NOMO-1 treated with dmso at 0.1 percent for 144 hours (cell line): ENCODE results near the gene SLC9A2.
A peak's percentile ranks its signal among the peaks of the same experiment; 100 is the strongest.

Experiments used
- DNase-seq: peaks from one replicate; lab custom pipeline; 2025; ENCODE audit not compliant: unreplicated experiment; lab: John Stamatoyannopoulos, UW

SLC9A2 gene, protein sequence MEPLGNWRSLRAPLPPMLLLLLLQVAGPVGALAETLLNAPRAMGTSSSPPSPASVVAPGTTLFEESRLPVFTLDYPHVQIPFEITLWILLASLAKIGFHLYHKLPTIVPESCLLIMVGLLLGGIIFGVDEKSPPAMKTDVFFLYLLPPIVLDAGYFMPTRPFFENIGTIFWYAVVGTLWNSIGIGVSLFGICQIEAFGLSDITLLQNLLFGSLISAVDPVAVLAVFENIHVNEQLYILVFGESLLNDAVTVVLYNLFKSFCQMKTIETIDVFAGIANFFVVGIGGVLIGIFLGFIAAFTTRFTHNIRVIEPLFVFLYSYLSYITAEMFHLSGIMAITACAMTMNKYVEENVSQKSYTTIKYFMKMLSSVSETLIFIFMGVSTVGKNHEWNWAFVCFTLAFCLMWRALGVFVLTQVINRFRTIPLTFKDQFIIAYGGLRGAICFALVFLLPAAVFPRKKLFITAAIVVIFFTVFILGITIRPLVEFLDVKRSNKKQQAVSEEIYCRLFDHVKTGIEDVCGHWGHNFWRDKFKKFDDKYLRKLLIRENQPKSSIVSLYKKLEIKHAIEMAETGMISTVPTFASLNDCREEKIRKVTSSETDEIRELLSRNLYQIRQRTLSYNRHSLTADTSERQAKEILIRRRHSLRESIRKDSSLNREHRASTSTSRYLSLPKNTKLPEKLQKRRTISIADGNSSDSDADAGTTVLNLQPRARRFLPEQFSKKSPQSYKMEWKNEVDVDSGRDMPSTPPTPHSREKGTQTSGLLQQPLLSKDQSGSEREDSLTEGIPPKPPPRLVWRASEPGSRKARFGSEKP

DNA sequence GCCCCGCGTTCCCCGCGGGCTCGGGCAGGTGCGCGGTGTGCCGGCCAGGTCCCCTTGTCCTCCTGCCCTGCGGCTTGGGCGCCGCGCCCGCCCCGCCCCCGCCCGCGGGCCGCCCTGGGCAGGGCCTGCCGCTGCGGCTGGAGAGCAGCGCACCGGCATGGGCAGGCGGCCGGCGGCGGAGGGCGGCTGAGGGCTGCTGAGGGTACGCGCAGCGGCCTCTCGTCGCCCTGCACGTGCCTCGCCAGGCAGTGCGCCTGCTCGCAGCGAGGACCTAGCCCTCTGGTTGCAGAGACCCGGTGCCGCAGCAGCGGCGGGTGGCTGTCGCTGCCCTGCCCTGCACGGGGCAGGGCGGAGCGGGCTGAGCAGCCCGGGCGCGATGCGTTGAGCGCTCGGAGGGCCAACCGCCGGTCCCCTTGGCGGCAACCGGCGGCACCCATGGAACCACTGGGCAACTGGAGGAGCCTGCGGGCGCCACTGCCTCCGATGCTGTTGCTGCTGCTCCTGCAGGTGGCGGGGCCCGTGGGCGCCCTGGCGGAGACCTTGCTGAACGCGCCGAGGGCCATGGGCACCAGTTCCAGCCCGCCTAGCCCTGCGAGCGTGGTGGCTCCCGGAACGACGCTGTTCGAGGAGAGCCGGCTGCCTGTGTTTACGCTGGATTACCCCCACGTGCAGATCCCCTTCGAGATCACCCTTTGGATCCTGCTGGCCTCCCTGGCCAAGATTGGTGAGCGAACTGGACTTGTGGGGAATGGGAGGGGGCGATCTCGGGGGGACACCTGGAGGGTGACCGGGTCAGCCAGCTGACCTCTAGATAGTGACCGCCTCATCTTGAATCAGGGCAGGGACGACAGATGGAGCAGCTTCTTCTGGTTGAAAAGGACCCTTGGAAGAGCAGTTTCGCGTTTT, at the start of gene SLC9A2:
Gene SLC9A2, plus strand, starts transcription at position 140 of the 906 bp plus-strand sequence. Its CDS starts 296 bp downstream, at position 436.
- DNase-seq, result no peak

DNA sequence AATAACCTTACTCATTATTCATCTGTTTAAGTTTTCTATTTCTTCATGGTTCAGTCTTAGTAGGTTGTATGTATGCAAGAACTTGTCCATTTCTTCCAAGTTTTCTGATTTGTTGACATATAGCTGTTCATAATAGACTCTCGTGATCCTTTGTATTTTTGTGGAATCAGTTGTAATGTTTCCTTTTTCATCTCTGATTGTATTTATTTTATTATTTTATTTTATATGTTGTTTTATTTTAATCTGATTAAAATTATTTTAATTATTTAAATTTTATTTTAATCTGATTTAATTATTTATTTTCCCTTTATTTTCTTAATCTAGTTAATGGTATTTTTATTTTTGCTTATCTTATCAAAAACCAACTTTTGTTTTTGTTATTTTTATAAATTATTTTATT, 43.5 kb upstream of the SLC9A2 start:
- DNase-seq, result no peak

DNA sequence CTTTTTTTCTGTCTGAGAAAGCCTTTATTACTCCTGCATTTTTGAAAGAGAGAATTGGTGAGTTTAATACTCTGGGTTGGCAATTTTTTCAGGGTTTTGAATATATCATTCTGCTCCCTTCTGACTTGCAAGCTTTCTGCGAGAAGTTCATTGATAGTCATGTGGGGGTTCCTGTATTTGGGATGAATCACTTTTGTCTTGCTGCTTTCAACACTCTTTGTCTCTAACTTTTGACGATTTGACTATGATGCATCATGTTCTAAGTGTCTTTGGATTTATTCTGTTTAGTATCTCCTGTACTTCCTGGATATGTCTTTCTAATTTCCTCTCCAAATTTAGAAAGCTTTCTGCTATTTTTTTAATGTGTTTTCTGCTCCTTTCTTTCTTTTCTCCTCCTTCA, 41.0 kb upstream of the SLC9A2 start:
- no peak for DNase-seq

DNA sequence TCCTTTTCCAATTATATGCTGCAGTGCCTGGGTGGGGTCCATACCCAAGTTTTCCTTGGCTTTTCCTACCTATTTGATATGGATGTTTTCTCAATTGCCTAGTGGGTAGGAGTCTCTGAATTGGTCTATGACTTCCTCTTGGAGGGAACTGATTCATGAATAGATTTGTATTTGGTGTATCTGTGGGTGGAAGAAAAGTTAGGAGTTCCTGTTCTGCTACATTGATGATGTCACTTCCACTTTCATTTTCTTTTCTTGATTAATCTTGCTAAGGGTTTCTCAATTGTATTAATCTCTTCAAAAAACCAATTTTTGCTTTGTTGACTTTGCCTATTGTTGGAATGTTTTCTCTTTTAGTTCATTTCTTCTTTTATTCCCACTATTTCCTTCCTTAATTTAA, 37.4 kb upstream of the SLC9A2 start:
- DNase-seq, result peak; percentile 43

DNA sequence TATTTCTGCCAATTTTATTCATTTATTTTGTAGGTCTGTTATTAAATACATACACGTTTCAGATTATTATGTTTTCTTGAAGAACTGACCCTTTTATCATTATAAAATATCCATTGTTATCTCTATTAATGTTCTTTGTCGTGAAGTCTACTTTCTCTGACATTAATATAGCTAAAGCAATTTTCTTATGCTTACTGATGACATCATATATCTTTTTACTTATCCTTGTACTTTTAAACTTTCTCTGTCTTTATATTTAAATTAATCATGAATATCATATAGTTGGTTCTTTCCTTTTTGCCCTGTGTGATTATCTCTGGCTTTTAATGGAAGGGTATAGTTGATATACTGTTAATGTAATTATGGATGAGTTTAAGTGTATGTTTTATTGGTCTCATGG, 36.5 kb upstream of the SLC9A2 start:
- no peak for DNase-seq

DNA sequence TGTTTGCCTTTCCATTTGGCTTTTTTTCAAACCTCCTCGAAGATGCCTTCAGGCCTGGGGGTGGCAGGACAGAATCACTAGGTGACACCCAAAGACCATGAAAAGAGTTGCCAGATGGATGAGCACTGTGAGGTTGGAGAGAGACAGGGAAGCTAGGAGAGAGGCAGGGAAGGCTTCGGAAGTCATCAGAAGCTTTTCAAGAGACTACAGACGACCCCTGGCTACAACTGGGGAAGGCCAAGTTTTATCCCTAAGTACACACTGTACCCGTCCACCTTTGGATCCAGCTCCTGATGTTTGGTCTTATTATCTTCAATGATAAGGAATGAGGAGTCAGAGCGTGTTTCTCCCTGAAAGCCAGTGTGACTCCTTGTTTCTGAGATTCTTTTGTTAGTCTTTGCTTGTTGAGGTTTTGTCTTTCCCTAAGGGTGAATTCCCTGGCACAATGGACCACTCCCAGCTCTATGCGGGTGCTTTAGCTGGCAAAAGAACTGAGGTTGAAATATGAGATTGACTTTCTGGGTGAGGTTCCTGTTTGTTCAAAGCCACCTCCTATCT, 33.4 kb upstream of the SLC9A2 start:
- DNase-seq, result no peak

DNA sequence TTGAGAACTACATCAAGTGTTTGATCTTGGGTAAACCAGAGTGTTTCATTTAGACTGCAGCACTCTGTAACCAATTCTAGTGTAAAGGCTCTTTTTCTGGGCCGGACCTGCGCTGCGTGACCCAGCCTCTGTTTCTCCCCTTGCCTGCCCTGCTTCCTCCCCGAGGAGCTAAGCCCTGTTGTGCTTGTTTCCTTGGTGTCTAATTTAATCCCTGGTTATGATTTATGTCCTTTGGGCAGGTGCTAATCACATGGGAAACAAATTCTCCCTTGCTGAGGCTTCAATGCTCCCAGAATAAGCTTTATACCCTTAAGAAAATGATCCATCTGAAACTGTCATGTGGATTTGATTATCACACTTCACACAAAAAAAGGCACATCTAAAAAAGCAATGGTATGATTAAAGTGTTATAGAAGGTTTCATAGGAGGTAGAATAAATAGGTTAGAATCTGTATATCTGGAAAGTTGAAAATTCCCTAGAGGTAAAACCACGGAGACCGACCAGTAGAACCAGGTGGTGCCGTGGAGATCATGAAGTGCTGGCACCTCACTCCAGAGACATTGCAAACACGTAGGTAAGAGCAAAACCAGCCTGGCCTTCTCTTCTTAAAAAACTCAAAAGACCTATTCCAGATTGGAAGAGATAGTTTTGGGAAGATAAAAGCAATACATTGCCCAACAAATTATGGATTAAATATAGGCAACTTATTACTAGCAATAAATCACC, 31.0 kb upstream of the SLC9A2 start:
- DNase-seq, result no peak

DNA sequence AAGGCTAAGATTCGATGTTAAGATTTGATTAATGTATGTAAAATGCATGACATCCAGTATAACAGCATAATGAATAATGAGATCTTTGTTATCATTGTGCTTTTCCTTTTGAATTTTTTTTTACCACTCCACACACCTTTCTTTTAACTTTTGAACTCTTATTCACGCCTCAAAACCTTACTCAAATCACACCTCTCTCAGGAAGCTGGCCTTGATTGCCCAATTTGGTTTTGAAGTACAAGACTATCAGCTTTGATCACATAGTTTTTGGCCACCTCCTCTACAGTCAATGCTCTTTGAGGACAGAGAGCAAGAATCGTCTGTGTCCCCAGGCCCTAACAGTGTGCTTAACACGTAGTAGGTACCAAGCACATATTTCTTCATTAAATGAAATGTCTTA, 29.9 kb upstream of the SLC9A2 start:
- DNase-seq, result no peak

DNA sequence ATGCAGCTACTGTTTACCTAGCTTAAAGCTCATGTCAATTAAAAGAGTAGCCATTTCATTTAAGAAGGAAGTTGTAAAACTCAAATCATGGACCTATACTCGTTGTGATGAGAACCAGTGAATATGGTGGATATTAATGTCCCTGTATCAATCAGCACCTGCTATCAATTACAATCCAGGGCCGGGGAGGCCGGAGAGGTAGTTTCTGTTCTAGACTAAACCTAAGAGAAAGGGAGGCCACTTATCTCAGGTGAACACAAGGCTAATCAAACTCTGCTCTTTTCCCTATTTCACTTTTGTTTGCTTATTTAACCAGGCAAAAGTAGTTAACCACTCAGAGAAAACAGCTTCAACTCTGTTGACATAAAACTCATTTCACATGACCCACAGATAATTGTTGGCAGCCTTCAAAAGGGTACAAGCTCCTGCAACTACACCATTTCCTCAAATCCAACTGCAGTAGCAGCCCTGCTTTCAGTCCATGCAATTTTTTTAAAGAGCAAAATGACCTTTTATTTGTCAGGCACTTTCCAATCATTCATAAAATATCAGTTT, 27.8 kb upstream of the SLC9A2 start:
- no peak for DNase-seq

DNA sequence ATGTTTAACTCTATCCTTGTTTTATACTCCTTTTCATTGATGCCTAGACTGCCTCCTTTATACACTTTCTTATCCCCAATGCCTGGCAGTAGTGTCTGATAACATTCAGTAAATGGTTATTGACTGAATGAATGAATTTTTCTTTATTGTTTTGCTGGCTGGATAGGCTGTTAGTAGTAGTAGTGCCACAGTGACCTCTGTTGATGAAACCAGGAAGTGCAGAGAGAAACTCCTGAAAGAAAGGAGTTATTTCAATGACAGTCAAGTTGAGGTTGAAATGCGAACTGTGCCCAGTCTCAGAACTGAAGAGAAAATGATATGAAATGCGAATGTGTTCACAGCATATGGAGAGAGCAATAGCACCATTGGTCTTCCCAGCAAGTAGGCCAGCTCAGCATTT, 26.8 kb upstream of the SLC9A2 start:
- DNase-seq, result no peak

DNA sequence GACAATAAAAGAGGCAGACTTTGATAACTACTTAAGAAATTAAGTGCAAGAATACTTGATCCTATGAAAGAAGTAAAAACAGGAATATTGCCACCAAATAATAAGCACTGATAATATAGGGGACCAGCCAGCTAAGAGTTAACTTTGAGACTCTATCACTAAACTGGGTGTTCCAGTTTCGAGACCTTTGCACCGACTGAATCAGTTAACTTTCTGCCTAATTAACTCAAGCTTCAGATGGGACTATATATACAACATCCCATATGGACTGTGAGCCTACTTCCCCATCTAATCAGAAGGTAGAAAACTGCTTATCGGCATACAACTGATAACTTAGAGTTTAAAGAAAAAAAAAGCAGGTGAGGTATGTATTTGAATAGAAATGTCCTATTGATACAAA, 25.8 kb upstream of the SLC9A2 start:
- DNase-seq, result no peak

DNA sequence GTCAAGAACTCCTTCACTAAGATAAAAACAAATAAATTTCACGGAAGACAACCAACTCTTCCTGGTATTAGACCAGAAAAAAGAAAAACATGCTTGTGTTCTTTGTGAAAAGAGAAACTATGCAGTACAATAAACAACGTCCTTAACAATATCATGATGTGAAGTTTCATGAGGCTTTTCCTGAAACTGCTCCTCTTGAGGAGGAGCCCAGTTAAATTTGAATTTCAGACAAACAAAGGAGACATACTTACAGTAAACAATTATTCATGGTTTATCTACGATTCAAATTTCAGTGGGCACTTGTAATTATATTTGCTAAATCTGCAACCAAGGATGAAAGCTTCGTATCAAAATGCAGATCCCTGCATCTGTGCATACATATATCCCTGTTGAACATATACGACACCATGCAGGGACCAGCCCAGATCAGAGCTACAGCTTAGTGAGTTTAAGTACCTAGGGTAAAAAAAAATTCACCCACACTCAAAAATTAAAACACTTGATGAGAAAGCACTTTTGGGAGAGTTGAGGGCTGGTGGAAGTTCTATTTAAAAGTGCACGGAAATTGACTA, 24.8 kb upstream of the SLC9A2 start:
- no peak for DNase-seq

DNA sequence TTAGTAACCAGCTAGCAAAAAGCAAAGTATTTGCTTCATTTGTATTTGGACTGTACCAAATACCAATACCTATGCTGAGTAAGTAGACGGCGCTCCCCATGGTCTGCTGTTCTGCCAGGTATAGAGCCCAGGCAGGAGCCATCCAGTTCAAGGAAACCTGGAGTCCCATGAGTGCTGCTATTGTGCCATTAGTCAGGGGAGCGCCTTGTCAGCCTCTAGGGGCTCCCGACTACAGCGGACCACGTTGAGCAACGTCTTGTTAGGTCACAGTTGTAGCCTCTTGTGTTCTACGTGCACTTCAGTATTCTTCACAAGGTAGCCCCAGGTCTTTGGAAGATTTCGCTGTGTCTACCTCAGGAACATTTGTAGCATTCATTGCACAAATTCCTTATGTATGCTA, 21.6 kb upstream of the SLC9A2 start:
- no peak for DNase-seq

DNA sequence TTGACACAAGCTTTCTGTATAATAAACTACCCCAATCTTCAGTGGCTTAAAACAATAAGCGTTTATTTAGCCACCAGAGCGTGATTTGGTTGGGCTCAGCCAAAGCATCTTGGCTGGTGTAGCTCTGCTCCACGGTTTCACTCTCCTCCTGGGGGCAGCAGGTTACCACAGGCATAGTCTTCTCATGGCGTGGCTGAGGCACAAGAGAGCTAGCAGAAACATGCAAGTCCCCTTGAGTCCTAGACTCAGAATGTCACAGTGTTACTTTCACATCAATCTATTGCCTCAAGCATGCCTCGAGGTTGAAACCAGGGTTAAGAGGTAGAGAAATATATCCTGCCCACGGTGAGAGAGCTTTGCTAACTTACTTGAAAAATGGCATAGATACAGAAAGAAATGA, 19.9 kb upstream of the SLC9A2 start:
- DNase-seq, result no peak

DNA sequence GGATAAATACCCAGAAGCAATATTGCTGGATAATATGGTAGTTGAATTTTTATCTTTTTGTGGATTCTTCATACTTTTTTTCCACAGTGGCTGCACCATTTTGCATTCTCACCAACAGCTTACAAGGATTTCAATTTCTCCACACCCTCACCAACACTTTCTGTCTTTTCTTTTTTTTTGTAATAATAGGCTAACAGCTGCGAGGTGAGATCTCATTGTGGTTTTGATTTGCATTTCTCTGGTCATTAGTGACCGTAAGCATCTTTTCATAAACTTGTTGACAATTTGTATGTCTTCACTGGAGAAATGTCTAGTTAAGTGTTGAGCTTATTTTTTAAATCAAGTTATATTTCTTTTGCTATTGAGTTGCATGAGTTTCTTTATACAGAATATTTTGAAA, 17.6 kb upstream of the SLC9A2 start:
- DNase-seq, result no peak

DNA sequence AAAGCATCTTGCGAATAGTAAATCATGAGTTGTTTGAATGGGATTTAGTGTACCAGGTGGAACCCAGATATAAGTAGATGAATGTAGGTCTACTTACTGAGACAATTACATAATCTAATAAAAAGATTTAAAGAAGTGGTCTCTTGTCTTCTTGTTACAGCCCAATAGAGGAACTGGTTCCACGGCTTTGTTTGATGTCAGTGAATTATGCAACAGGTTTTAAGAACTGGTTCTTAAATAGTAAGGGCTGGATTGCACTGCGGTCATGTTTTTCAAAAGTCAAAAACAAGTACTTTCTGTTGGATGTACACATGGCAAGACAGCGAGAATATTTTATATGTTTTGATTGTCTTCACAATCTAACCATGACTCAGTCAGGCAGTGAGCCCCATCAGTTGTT, 15.4 kb upstream of the SLC9A2 start:
- DNase-seq, result peak; percentile 79

DNA sequence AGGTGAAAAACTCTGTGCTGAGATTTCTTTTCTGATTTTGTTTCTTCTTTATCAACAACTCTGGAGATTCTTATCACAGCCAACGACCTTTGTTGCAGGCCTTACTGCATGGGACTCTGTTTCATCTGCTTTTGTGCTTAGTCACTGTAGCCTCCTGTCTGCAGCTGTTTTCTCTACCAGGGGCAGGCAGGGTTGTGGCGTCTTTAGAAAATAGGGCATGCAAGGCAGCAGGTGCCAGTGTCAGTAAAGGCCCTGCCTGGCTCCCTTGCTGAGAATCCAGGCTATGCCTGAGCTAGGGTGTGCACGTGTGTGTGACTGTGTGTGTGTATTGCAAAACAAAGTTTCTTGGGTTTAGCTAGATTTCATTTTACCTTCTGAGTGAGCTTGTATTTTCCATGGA, 14.6 kb upstream of the SLC9A2 start:
- no peak for DNase-seq

DNA sequence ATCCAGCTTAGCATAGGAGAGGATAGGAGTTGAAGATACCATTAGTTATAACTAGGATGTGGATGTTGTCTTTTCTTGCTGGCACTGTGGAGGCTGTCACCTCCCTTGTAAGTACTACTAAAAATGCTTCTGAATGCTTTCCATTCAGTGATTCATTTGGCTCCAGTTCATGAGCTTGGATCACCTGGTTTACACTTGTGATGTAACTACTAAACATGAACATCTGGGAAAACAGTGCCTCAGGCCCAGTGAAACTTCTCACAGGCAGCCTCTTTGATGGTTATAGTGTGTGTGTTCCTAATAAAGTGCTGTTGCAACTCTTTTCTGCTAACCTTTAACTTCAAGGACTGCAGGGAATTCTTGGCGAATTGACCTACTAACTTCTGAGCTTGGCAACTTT, 13.0 kb upstream of the SLC9A2 start:
- DNase-seq, result no peak

DNA sequence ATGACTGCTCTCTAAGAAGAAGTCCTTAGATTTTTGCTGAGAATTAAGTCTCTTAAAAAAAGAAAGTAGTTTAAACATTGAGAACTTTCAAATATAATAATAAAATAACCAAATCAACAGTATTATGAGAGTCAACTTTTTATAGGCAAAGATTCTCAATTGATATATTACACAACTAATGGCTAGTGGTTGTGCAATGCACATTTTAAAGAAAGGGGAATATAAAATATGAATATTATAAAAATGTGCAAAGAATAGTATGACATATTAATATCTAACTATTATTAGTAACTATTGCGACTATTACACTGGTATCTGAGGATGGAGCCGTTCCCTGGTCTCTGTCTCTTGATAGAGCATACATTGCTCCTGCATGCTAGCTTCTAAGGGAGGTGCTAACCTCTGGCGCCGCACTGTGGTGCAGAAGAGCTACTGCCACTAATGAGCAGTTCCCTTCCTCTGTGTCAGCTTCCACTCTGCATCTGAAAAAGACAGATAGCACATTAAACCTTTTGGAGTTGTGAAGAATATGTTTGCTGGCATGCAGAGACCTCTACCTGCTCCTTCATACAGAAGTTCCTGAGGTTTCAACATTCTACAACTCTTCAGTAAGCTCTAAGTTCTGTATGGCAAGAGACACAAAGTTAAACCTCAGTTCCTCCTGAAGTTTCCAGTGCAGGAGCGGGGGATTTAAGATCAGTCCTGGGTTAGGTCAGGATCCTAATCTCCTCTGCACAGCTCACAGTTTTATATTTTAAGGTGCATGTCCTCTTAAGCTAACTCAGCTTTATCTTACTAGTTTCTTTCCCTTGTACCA, 3.5 kb upstream of the SLC9A2 start:
- DNase-seq, result peak; percentile 36
